Hematopoietic multipotent progenitor cell treated with erythropoietin and hydrocortisone succinate and interleukin-3 and kit ligand, for 15 days (in vitro differentiated cells): ENCODE measurements around the gene TUBGCP2.

ENCODE experiments used
- DNase-seq: peaks from one replicate; pipeline ENCODE4 v3.0.0-alpha.2; 2015; ENCODE audit warnings: low spot score

TUBGCP2 gene

GRCh38 chr10:133230044-133230361 is 78.7 kb downstream of the TUBGCP2 start, which contains the start of gene UTF1:
TSS of gene UTF1 (plus strand) at chr10:133230217. CDS start at chr10:133230289, 72 bp downstream.
- DNase-seq, result no peak

DNA sequence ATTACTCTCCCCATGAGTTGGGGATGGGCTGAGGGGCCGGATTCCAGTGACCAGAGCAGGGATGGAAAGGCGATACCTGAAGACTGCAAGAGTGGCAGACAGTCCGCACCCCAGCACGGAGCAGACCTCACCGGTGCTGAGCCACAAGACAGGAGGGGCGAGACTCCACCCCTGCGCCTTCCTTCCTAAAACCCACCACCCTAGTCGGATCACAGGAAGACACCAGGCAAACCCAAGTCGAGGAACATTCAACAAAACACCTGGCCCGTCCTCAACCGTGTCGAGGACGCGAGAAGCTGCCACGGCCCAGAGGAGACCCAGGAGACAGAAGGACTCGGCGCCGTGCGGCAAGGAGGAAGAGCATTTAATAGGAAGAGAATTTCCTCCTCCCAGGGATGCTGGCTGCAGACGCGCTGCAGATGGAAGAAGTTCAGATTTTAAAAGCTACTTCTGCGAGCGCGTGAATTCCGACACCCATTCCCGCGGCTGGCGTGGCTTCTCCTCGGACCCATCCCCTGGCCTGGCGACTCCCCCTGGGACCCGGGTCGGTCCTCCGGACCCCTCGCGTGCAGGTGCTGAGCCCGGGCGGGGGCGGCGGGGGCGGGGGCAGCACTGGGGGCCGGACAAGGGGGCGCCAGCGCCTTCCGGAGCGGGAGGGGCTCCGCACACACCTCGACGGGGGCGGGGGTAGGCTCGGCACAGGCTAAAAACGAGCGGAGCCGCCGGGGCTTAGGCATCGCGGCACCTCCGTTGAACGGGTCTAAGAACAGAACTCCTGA is 79.2 kb downstream of the TUBGCP2 start:
- DNase-seq, result no peak
